NB4 (cell line): ENCODE measurements around the gene KLHL17.

ENCODE experiments used
- CTCF ChIP-seq: IDR thresholded peaks from one replicate; pipeline ENCODE4 v1.5.1; 2012; ENCODE audit warnings: low read depth, low read length
- POLR2A ChIP-seq: IDR thresholded peaks from 2 replicates; pipeline ENCODE4 v1.6.1; 2011; ENCODE audit warnings: mild to moderate bottlenecking; ENCODE audit not compliant: insufficient read length; ENCODE audit errors: extremely low read depth

- TF ChIP-seq CTCF (no peak), POLR2A (no peak)
Observed at GRCh38 chr1:996851-997712, 36.7 kb downstream of the KLHL17 start.
